ENCODE results near the gene SELL.

DNA sequence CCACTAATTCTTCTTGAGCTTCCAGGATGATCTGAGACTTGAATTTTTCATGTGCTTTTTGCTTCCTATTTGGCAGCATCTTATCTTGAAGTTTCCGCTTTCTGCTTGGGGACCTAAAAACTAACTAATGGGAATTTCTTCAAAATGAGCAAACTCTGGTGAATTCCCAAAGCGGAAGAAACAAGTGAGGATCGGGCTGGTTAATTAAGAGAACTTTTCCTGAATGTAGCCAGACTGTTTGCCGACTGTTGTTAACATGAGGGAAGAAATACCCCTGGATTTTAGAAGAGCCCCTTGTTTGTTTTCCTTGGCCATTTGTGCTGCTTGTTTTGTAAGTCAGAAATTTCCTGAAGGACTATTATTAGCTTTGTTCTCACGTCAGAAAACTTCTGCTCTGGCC is 28.6 kb upstream of the SELL start:
- TF ChIP-seq TAF1 (IDR thresholded peaks at IDR 0.05; ENCODE audit: borderline replicate concordance, insufficient read depth, low read length) (no peak), POLR2AphosphoS5 (IDR thresholded peaks at IDR 0.05; ENCODE audit: low read depth, low read length) (no peak), SIN3A (IDR thresholded peaks at IDR 0.05; ENCODE audit: borderline replicate concordance, insufficient read depth, low read length) (no peak), FOXP2 (optimal IDR thresholded peaks at IDR 0.05; ENCODE audit: borderline replicate concordance, extremely low read depth, extremely low read length, insufficient read depth) (no peak)
- TF ChIP-seq, protein P1, sequence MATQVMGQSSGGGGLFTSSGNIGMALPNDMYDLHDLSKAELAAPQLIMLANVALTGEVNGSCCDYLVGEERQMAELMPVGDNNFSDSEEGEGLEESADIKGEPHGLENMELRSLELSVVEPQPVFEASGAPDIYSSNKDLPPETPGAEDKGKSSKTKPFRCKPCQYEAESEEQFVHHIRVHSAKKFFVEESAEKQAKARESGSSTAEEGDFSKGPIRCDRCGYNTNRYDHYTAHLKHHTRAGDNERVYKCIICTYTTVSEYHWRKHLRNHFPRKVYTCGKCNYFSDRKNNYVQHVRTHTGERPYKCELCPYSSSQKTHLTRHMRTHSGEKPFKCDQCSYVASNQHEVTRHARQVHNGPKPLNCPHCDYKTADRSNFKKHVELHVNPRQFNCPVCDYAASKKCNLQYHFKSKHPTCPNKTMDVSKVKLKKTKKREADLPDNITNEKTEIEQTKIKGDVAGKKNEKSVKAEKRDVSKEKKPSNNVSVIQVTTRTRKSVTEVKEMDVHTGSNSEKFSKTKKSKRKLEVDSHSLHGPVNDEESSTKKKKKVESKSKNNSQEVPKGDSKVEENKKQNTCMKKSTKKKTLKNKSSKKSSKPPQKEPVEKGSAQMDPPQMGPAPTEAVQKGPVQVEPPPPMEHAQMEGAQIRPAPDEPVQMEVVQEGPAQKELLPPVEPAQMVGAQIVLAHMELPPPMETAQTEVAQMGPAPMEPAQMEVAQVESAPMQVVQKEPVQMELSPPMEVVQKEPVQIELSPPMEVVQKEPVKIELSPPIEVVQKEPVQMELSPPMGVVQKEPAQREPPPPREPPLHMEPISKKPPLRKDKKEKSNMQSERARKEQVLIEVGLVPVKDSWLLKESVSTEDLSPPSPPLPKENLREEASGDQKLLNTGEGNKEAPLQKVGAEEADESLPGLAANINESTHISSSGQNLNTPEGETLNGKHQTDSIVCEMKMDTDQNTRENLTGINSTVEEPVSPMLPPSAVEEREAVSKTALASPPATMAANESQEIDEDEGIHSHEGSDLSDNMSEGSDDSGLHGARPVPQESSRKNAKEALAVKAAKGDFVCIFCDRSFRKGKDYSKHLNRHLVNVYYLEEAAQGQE (IDR thresholded peaks at IDR 0.05; ENCODE audit: insufficient read depth in 1 of 2, low read depth in 2 of 2, low read length in 2 of 2): no peak
